HepG2 (cell line): ENCODE measurements around the gene TMEM183A. TPM values are rescaled to one million over a fixed set of nuclear protein-coding genes. Genes with fewer than 3 reads are reported as not detected.
A peak's percentile ranks its signal among the peaks of the same experiment; 100 is the strongest.

Source experiments
- AHDC1 ChIP-seq: sonication (generic); formaldehyde crosslinking; IDR thresholded peaks from 2 replicates; pipeline ENCODE4 v1.5.1; 2020; ENCODE audit warnings: mild to moderate bottlenecking, missing genetic modification reagents, borderline replicate concordance
- BORCS8-MEF2B ChIP-seq: sonication (generic); formaldehyde crosslinking; IDR thresholded peaks from 2 replicates; pipeline ENCODE4 v1.8.0; 2022; ENCODE audit warnings: mild to moderate bottlenecking, missing genetic modification reagents
- CHD2 ChIP-seq: IDR thresholded peaks from 2 replicates; pipeline ENCODE4 v1.6.1; 2011; ENCODE audit warnings: low read depth, low read length, improper control_type of control experiment
- CREM ChIP-seq, 2 experiments: sonication (generic) in 1 of 2; formaldehyde crosslinking in 1 of 2; IDR thresholded peaks; 2 replicates each; pipeline versions ENCODE4 v1.4.0 to v1.6.1; 2016 to 2020; ENCODE audit warnings: antibody characterized with exemption in 1 of 2, mild to moderate bottlenecking in 1 of 2, missing genetic modification reagents in 1 of 2
- DRAP1 ChIP-seq: IDR thresholded peaks from 2 replicates; pipeline ENCODE4 v1.6.1; 2016; ENCODE audit warnings: missing genetic modification reagents, missing compliant biosample characterization
- HMGA1 ChIP-seq: sonication (generic); formaldehyde crosslinking; conservative IDR thresholded peaks from 2 replicates; pipeline ENCODE4 v1.4.0; 2020; ENCODE audit warnings: missing genetic modification reagents
- ISL2 ChIP-seq: sonication (generic); formaldehyde crosslinking; IDR thresholded peaks from 2 replicates; pipeline ENCODE4 v1.5.0; 2020; ENCODE audit warnings: missing genetic modification reagents
- TCF12 ChIP-seq, 2 experiments: fragments of 450-650 bp in 1 of 2; sonication (generic) in 1 of 2; formaldehyde crosslinking in 1 of 2; IDR thresholded peaks; 2 replicates each; pipeline versions ENCODE4 v1.6.1 to v1.8.0; 2017 to 2022; ENCODE audit warnings: antibody characterized with exemption in 1 of 2, mild to moderate bottlenecking in 1 of 2, missing genetic modification reagents in 1 of 2, moderate library complexity in 1 of 2
- ZNF24 ChIP-seq: fragments of 450-650 bp; IDR thresholded peaks from 2 replicates; pipeline ENCODE4 v1.6.1; 2017; ENCODE audit warnings: antibody characterized with exemption, mild to moderate bottlenecking
- ZNF609 ChIP-seq: sonication (generic); formaldehyde crosslinking; IDR thresholded peaks from 2 replicates; pipeline ENCODE4 v1.4.0; 2020; ENCODE audit warnings: mild to moderate bottlenecking, missing genetic modification reagents, borderline replicate concordance
- polyA plus RNA-seq, 8 experiments: library from polyadenylated mRNA; depleted of rRNA in 3 of 8; stranded (reverse) in 7 of 8; unstranded in 1 of 8; fragments of >200 nt; fragmentation: Illumina TruSeq in 4 of 8; extraction: Trizol in 4 of 8; gene quantifications; 2 replicates each; pipeline versions ENCODE4 v1.2.1 to v1.2.3, GENCODE V29; 2011 to 2016; ENCODE audit warnings: low read depth in 4 of 8, missing spikeins in 1 of 8, mixed read lengths in 1 of 8; ENCODE audit not compliant: insufficient read depth in 1 of 8
- total RNA-seq, 5 experiments: library from RNA; depleted of rRNA; stranded (reverse); fragments of >200 nt; fragmentation: Illumina TruSeq; extraction: Trizol; gene quantifications; 2 replicates each; pipeline ENCODE4 v1.2.3, GENCODE V29; 2016; ENCODE audit warnings: low read depth in 1 of 5

TMEM183A gene
- total and polyA plus RNA-seq, 2 of the 13 experiments (the other 11 are each of a cell fraction or from before 2014, with no cell fraction given) = 59.7 to 82.0 TPM

- TF ChIP-seq ZNF609 = no peak
- no peak for TF ChIP-seq ZNF24
- no peak for TF ChIP-seq ISL2 (CRISPR knock-in tag)
- no peak for TF ChIP-seq BORCS8-MEF2B (CRISPR knock-in tag)
- no peak for TF ChIP-seq HMGA1 (CRISPR knock-in tag)
- no peak for TF ChIP-seq AHDC1
- TF ChIP-seq CHD2 = peak; percentile 65
- TF ChIP-seq DRAP1 = no peak
- no peak for TF ChIP-seq TCF12 (IDR thresholded peaks at IDR 0.05)
- TF ChIP-seq TCF12 (CRISPR knock-in tag; IDR thresholded peaks at IDR 0.05) = no peak
- TF ChIP-seq CREM (IDR thresholded peaks at IDR 0.05) = no peak
- no peak for TF ChIP-seq CREM (CRISPR knock-in tag; IDR thresholded peaks at IDR 0.05)
Observed at GRCh38 chr1:202957733-202958543, 49.2 kb upstream of the TMEM183A start, which contains the start of gene ADIPOR1 (continued).
